ENCODE measurements around the gene TATDN2.

TATDN2 gene

GRCh38 chr3:10272977-10273376 lies 24.7 kb downstream of the TATDN2 start:
- DNase-seq: no peak

GRCh38 chr3:10273702-10274305 lies 25.5 kb downstream of the TATDN2 start:
- no peak for DNase-seq

GRCh38 chr3:10274601-10275000 lies 26.3 kb downstream of the TATDN2 start:
- peak; percentile 19 for DNase-seq

- DNase-seq: no peak
Measured at GRCh38 chr3:10277115-10277625, 28.9 kb downstream of the TATDN2 start.

- DNase-seq: no peak
Measured at GRCh38 chr3:10278501-10278900, 30.2 kb downstream of the TATDN2 start.

- DNase-seq: no peak
Measured at GRCh38 chr3:10279384-10280176, 31.3 kb downstream of the TATDN2 start.

GRCh38 chr3:10280177-10280529 lies 31.9 kb downstream of the TATDN2 start:
- DNase-seq: no peak

GRCh38 chr3:10280571-10280970 lies 32.3 kb downstream of the TATDN2 start:
- DNase-seq: no peak

- DNase-seq: no peak
Measured at GRCh38 chr3:10281951-10282350, 33.7 kb downstream of the TATDN2 start.

GRCh38 chr3:10283638-10284037 lies 35.4 kb downstream of the TATDN2 start:
- no peak for DNase-seq

GRCh38 chr3:10284496-10284895 lies 36.2 kb downstream of the TATDN2 start:
- DNase-seq: no peak

- no peak for DNase-seq
Measured at GRCh38 chr3:10285272-10286132, 37.2 kb downstream of the TATDN2 start.

- no peak for DNase-seq
Measured at GRCh38 chr3:10286133-10286524, 37.9 kb downstream of the TATDN2 start.

GRCh38 chr3:10286596-10287295 lies 38.5 kb downstream of the TATDN2 start:
- DNase-seq: no peak

GRCh38 chr3:10287936-10288574 lies 39.8 kb downstream of the TATDN2 start:
- no peak for DNase-seq

GRCh38 chr3:10288575-10288960 lies 40.3 kb downstream of the TATDN2 start:
- no peak for DNase-seq

- no peak for DNase-seq
Measured at GRCh38 chr3:10289077-10289476, 40.8 kb downstream of the TATDN2 start.

- no peak for DNase-seq
Measured at GRCh38 chr3:10289787-10290355, 41.6 kb downstream of the TATDN2 start.

- no peak for DNase-seq
Measured at GRCh38 chr3:10290481-10291176, 42.4 kb downstream of the TATDN2 start.

- DNase-seq: no peak
Measured at GRCh38 chr3:10291641-10292040, 43.4 kb downstream of the TATDN2 start.

Data from NCI-H2227 treated with DMSO at 0.1 percent for 48 hours (cell line).